Stimulated activated CD4-positive, alpha-beta T cell treated with anti-CD3 and anti-CD28 coated beads, Interleukin-2, amount 100 ng/mL, for 24 hours (primary cell): ENCODE data around the gene LRRK1.

ENCODE experiments used
- DNase-seq, 2 donors: peaks; one replicate each; pipeline ENCODE4 v3.0.0-alpha.2; 2020

LRRK1 gene, protein sequence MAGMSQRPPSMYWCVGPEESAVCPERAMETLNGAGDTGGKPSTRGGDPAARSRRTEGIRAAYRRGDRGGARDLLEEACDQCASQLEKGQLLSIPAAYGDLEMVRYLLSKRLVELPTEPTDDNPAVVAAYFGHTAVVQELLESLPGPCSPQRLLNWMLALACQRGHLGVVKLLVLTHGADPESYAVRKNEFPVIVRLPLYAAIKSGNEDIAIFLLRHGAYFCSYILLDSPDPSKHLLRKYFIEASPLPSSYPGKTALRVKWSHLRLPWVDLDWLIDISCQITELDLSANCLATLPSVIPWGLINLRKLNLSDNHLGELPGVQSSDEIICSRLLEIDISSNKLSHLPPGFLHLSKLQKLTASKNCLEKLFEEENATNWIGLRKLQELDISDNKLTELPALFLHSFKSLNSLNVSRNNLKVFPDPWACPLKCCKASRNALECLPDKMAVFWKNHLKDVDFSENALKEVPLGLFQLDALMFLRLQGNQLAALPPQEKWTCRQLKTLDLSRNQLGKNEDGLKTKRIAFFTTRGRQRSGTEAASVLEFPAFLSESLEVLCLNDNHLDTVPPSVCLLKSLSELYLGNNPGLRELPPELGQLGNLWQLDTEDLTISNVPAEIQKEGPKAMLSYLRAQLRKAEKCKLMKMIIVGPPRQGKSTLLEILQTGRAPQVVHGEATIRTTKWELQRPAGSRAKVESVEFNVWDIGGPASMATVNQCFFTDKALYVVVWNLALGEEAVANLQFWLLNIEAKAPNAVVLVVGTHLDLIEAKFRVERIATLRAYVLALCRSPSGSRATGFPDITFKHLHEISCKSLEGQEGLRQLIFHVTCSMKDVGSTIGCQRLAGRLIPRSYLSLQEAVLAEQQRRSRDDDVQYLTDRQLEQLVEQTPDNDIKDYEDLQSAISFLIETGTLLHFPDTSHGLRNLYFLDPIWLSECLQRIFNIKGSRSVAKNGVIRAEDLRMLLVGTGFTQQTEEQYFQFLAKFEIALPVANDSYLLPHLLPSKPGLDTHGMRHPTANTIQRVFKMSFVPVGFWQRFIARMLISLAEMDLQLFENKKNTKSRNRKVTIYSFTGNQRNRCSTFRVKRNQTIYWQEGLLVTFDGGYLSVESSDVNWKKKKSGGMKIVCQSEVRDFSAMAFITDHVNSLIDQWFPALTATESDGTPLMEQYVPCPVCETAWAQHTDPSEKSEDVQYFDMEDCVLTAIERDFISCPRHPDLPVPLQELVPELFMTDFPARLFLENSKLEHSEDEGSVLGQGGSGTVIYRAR (N-terminal part only)

DNA sequence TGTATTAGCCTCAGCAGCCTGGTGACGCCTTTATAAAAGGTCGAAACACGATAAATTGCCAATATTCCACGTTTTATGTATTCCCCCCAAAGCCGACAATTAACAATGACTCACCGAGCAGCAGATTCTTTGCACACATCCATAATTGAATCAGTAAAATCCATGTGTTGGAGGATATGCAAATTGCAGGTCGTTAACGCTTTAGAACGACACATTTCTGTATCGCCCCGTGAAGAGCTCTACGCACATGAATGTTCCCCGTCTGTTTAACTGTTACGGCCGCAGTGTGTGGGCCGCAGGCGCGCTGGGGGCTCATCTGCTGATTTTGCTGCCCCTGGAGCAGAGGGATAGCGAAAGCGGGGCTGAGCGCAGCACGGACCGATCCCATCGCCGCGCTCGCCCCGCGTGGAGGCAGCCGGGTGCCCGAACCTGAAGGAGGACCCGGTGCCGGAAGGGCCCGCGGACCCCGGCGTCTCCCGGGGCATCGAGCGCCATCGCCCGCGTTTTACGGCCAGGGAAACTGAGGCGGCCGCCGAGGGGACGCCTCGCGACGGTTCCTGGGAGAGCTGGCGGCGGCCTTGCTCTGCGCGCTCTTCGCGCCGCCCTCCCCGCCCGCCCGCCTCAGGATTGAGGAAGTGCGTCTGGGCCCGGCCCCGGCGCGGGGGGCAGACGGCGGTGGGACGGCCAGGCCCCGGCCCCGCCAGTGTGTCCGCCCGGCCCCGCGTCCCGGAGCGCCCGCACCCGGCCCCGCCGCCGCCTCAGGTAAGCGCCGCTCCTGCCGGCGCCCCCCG lies at the start of gene LRRK1:
Gene LRRK1, plus strand, starts transcription at position 668 of the 791 bp plus-strand sequence. CDS start 5,276 bp downstream, outside the sequence.
- DNase-seq, result peak in 1 of 2 donors; percentile 42

DNA sequence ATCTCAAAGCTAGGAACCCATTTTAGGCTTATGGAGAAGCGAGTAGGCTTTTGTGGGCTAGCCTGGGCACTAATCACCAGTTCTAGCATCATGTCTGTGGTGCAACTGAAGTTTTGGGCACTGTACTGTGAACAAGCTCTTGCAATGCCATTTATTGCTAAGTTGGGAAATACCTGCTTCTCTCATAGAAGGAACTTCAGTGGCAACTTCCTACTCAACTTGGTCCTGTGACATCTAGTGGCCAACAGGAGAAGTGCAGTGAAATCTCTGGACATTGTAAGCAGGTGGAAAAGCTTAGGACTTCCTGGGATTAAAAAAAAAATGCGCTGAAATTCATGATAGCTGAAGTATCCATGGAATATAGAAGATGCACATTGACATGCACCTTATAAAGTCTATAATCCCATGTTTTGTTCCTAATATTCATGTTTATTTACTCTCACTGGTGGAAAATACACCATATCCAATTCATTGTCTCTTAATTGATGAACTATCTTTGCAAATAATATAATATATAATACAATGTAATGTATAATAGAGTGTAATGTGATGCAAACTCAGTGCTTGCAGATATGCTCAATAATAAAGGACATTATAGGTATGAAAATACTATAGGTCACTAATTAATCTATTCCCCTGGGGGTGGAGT lies 46.0 kb upstream of the LRRK1 start:
- DNase-seq, result peak; percentile 49 to 54

DNA sequence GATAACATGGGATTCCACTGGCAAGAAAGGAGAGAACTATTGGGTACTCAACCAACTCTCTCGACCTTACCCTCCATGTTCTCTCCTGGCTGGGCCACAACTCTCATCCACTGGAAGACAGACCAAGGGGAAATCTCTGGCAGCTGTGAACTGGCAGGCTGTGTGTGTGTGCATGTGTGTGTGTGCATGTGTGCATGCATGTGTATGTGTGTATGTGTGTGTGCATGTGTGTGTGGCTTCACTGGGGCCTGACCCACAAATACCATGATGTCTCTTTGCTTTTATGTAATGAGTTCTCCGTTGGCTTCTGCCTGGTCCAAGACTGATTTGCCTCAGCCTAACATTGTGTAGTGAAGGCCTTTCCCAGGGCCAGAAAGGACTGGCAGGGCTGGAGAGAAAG lies 43.7 kb upstream of the LRRK1 start:
- DNase-seq, result no peak

- no peak for DNase-seq
Measured at GRCh38 chr15:100875976-100876375, 43.2 kb upstream of the LRRK1 start.

DNA sequence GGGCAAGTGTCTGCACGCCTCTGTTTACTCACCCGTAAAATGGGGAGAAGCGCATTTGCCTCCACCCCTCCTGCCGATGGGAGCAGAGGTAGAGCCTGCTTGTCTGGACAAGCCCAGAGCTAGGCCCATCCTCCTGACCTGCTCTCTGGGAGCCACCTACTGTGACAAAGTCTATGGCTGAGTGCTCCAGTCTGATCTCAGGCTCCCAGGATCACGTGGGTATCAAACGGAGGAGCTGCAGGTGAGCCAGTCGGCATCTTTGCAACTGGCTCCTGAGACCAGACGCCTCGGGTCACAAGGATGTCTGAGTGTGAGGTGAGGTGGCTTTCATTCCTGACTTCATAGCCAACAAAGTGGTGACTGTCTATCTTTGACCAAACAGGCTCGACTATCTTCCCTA lies 41.6 kb upstream of the LRRK1 start:
- DNase-seq, result no peak

GRCh38 chr15:100878130-100878529 lies 41.0 kb upstream of the LRRK1 start:
- DNase-seq, result no peak

GRCh38 chr15:100878648-100879047 lies 40.5 kb upstream of the LRRK1 start:
- DNase-seq, result no peak

GRCh38 chr15:100879061-100879463 lies 40.1 kb upstream of the LRRK1 start:
- no peak for DNase-seq

DNA sequence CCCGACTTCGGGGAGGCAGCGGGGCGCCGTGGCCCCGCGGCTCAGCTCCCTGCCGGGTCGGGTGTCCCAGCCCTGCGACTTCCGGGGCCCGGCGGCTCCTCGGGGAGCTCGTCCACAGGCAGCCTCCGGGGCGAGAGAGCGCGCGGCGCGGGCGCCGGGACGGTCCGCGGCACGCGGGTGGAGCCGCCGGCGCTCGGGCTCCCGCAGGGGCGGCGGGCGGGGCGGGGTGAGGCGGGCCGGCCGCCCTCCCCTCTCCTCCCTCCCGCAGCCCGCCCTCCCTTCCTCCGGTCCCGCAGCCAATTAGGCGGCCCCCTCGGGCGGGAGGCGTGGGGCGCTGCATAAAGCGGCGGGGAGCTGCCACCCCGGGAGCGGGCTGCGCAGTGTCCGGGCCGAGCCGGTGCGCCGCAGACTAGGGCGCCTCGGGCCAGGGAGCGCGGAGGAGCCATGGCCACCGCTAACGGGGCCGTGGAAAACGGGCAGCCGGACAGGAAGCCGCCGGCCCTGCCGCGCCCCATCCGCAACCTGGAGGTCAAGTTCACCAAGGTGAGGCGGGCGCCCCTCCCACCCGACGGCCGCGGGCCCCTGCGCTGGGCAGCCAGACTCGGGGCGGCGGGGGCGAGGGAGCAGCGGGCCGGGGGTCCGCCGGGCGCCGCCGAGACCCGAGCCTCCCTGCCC lies 39.6 kb upstream of the LRRK1 start, which contains the start of gene ALDH1A3:
Gene ALDH1A3, plus strand, starts transcription at position 368 of the 675 bp plus-strand sequence. Its CDS starts 77 bp downstream, at position 445.
- DNase-seq, result peak; percentile 23 to 42

DNA sequence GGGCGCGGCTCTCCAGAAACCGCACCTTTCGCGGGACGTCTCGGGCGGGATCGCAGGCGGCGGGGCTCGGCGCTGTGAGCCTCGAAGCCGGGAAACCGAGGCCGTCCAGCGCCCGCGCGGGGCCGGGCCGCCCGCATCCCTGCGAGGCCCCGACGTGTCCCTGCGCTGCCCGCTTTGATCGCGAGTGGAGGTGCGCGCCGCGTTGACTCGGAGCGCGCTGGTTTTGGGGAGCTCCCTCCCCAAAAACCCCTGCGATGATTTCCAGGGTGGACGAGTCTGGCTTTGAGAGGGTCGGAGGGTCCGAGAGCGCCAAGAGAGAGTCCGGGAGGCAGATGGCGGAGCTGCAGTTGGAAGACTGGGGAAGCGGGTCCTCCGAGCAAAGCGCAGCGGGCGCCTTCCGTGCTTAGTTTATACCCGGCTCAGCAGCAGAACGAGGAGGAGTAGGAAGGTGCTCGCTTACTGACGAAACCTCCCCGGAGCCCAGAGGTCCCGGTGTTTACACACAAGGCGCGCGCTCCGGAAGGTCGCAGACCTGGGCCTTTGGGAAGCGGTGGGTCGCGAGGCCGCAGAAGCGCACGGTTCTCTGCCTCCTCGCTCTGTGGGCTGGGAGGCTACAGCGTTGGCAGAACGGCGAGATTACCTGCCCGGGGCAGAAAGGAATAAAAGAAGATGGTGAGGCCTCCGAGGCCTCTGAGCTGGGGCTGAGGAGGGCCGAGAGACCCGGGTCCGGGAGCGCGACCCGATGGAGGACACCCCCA lies 38.8 kb upstream of the LRRK1 start:
- no peak for DNase-seq

GRCh38 chr15:100880897-100881242 lies 38.3 kb upstream of the LRRK1 start:
- DNase-seq, result no peak

GRCh38 chr15:100881573-100882336 lies 37.4 kb upstream of the LRRK1 start:
- DNase-seq, result no peak

GRCh38 chr15:100885116-100885515 lies 34.0 kb upstream of the LRRK1 start:
- DNase-seq, result no peak

GRCh38 chr15:100885811-100886210 lies 33.3 kb upstream of the LRRK1 start:
- no peak for DNase-seq

DNA sequence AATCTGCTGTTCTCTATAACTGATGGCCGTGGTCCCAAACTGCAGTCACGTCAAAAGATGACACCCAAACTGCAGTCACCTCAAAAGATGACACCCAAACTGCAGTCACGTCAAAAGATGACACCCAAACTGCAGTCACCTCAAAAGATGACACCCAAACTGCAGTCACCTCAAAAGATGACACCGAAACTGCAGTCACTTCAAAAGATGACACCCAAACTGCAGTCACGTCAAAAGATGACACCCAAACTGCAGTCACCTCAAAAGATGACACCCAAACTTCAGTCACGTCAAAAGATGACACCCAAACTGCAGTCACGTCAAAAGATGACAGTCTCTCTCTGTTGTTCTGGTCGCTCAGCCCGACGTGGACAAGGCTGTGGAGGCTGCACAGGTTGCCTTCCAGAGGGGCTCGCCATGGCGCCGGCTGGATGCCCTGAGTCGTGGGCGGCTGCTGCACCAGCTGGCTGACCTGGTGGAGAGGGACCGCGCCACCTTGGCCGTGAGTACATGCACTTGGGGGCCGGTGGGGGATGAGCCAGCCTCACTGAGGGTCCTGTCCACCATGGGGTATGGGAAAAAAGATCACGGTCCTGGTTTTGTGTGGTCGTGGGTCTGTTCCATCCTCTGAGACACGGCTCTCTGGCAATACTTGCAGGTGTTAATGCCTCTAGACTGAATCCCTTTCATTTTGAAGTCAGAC lies 31.8 kb upstream of the LRRK1 start:
- DNase-seq, result no peak

GRCh38 chr15:100889385-100890050 lies 29.6 kb upstream of the LRRK1 start:
- DNase-seq, result no peak

- no peak for DNase-seq
Measured at GRCh38 chr15:100890051-100890720, 29.0 kb upstream of the LRRK1 start.

DNA sequence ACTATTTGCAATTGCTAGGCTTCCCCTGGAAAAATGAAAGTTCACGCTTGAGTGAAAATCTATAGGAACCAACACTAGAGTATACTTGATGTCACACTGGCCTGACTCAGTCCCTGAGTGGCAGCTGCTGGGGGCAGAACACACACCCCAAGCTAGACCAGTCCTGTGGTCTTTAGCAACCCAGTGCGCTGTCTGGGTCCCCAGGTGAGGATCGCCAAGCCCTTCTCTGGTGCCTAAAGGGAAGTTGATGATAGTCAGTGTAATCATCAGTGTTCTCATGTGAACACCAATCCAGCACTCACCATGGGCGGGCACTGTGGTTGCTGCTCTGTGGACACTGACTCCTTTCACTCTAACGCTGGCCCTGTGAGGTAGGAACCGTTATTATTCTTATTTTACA lies 28.3 kb upstream of the LRRK1 start:
- DNase-seq, result no peak
